C1 segment of cervical spinal cord (tissue), 14 donors: ENCODE results near the gene PHACTR1.
A peak's percentile ranks its signal among the peaks of the same experiment; 100 is the strongest.

Experiments
- DNase-seq, 14 donors: peaks; one replicate each; lab custom pipeline; 2025; lab: John Stamatoyannopoulos, UW

The PHACTR1 gene

DNA sequence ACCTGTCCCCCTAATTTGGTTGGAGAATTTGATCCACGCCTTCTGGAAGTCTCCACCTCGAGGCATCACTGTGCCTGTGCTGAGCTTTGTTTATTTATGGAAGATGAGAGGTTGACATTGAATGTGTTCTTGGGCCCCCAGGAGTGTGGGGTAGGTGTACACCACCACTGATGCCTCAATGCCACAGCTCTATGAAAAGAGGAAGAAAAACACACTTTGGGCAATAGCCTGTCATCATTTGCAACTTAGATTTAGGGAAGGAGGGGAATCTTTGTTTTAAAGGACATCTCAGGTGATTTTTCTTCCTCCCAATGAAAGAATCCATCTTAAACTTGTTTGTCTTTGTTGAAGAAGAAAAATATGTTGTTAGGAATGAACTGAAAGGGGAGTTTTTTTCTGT lies 569.1 kb downstream of the PHACTR1 start:
- DNase-seq, result no peak

DNA sequence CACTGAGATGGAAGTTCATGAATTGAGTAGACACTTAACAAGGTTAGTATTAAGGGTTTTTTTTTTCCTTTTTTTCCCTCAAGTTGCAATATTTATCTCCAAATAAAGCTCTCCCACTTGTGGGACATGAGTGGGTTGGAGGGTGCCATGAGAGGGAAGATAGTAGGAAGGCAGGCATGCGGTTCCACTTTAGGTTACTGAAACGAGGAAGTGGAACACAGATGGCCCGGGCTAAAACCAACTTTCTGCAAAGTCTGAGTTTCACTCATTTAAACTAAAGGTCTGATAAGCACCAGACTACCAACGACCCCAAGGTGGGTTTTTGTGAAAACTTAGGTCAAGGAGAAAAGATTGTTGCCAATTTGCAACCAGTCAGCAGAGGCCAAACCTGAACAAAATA lies 569.6 kb downstream of the PHACTR1 start:
- DNase-seq, result peak in 2 of 14 donors; percentile 21 to 24

DNA sequence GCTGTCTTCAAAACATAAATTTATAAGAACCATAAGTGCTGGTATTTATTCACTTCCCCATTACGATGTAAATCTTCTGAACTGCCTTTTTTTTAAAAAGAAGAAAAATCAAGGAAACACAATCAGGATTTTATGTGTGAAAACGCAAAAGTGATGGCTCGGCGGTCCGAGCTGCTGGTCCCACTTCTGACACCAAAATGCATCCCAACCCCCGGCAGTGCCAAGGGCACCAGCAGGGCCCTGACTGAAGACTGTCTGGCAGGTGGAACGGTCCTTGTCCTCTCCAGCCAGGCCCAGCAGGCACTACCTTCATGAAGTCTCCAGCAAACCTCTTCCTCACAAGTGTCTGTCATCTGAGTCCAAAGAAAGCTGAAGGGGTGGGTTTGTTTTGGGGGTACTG lies 570.5 kb downstream of the PHACTR1 start:
- DNase-seq, result no peak

DNA sequence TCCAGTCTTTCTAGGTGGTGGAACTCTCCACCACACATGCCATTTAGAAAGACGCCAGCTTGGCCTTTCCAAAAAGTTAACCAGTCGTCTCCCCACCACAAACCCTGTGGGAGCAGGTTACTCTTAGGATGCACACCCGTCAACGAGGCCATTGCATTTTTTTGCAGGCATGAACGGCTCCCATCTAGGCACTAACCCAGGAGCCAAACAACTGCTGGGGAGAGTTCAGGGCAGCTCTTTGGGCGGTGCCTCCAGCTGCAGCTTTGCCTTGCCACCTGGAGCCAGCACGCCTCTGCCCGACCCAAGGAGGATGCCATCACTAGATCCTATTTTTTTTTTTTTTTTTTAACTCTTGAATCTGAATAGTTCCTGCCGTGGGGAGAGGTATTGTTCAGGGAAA lies 571.9 kb downstream of the PHACTR1 start:
- no peak for DNase-seq

DNA sequence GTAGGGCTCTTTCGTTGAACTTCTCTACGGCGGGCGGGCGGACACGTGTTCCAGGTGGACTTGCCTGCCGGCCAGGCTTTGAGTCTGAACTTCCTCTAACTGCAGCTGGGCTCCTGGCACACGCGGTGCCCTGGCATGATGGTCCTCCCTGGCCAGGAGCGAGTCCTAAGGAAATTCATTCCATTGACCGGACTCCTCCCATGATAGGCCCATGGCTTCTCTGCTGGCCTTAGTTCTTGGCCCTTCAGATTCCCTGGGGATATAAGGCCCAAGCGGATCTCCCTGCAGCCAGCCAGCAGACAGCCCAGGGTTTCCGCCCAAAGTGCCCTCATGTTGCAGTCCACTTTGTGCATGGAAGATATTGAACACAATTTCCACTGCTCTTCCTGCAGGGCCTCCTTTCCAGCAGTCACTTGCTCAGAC lies 572.4 kb downstream of the PHACTR1 start:
- no peak for DNase-seq

DNA sequence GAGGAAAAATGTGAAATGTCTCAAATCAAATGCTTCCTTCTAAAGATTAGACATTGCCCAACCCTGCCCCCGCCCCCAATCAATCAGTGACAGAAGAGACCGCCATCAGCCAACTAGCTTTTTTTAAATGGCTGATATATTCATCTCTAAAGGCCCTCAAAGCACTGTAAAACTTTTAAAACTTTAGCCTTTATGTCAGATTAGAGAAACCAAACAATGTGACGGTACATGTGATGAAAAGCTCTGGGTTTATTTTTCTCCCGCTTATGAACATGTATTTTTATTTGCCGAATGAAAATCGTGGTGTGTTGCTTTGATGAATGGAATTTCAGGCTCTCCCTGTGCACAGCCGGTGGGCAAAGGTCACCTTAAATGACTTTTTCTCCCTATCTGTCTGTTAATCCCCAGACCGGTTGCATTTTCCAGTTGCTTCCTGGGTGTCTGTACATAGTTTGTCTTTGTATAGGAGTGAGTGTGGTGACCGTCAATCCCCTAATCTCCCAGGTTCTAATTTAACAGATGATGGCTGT lies 573.3 kb downstream of the PHACTR1 start:
- DNase-seq, result no peak

DNA sequence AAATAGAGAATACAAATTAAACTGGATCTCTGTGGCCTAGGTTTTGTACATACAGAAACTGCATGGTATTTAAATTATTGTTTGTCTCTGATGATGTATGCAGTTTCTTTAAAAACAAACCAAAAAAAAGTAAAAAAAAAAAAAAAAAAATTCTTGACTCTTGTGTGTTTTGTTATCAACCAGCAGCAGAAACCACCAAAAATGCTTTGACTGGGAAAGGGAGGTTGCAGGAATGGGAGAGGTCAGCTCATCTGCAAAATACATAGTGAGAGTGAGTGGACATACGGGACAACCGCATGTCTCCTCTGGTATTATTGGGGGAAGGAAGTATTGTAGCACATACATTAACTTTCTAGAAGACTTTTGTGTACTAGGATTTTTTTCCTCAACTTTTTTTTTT lies 573.8 kb downstream of the PHACTR1 start:
- DNase-seq, result no peak

DNA sequence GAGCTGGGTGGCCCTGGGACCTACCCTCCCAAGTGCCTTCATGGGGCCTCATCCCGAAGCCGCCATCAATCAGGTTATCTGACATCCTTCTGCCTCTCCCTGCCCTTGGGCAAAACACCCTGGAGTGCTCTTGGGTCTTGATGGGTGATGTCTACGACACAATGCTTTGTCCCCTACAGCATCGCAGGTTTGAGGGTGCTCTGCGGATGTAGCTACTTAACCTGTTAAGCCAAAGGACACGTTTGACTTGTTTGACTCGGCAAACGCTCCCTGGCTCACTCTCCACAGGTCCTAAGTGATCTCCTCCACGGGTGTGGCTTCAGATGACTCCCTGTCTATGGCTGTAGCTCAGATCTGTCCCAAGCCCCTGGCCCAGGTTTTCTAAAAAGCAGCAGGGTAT lies 576.2 kb downstream of the PHACTR1 start:
- no peak for DNase-seq

DNA sequence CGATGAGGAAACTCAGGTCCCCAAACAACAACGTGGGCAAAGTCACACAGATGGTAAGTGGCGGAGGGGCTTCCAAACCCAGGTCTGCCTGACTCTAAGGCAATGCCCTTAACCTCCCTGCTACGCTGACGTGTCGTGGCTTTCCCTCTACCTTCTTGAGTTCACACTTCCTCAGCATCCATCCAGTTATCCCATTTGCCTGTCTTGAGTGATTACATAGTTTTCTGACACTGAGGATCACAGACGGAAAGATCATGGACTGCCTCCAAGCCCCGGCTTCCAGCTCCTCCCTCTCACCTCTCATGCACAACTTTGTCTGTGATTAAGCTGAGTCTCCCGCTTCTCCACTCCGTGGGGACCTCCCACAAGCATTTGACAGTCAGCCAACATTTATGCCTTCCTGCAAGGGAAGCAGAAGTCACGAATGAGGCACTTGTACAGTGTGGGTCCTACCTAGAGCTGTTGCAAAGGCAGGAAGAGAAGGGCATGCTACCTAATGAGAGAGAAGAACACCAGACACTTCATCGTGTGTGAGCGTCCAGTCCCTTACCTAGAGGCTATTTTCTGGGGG lies 578.0 kb downstream of the PHACTR1 start:
- DNase-seq, result no peak

DNA sequence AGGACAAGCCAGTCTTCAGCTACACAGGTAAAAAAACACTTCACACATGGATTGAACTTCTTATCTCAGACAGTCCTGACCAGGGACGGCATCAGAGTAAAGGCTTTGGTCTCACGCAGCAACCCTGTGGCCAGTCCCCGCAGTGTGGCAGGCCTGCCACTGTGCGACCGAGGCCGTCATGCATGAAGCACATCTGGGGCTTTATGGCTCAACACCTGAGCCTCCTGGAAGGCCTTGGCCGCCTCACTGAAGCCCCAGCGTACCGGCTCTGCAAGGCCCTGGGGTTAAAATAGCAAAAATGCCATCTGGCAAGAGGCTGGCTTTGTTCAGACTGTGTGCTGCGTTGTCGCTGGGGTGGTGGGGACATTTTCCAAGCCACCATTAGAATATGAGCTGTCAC lies 579.0 kb downstream of the PHACTR1 start:
- DNase-seq, result no peak

DNA sequence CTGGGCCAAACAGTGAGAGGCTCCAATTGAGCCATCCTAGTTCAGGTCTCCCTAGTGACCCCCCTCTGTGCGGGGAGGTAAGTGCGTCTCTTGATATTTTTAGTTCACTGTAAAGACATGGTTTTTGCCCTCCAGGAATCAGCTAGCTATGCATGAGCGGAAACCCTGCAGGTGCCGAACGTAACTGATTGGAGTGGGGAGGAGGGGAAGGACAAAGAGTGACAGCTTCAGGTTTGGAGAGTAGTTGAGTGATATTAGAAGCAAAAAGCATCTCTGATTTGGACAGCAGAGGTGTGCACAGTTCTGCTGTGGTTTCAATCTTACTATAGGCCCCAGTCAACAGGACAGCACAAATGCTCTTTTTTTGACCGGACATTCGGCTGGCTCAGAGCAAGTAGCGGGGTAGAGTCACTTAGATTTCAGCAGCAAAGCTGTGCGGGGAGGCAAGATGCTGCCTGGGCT lies 580.0 kb downstream of the PHACTR1 start:
- no peak for DNase-seq

DNA sequence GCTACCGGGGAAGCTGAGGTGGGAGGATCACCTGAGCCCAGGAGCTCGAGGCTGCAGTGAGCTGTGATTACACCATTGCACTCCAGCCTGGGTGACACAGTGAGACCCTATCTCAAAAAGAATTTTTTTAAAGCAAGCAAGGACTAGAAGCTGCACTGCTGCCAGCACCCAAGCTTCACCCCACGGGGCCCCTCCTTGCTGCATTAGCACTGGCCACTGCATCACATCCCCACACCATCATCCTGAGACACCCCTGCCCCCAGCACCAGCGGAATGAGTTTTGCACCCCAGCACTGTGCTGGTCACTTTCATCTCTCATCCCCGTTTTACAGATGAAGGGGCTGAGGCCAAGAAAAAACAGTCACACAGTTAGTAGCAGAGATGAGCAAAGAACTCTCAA lies 580.8 kb downstream of the PHACTR1 start:
- no peak for DNase-seq

DNA sequence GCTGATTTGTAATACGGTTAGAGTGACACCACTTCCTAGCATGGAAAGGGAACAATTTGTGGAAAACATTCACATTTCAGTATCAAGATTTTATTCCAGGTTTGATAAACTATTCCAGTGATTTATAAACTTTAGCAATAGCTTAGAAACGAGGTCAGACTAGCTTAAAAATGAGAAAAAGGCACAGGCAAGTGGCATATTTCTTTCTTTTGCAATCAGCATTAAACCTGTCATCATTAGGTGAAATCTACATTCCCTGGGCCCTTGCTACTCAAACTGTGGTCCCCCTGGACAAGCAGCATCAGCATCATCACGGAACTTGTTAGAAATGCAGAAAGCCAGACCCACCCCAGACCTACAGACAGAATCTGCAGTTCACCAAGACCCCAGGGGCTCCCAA lies 581.9 kb downstream of the PHACTR1 start:
- DNase-seq, result no peak

DNA sequence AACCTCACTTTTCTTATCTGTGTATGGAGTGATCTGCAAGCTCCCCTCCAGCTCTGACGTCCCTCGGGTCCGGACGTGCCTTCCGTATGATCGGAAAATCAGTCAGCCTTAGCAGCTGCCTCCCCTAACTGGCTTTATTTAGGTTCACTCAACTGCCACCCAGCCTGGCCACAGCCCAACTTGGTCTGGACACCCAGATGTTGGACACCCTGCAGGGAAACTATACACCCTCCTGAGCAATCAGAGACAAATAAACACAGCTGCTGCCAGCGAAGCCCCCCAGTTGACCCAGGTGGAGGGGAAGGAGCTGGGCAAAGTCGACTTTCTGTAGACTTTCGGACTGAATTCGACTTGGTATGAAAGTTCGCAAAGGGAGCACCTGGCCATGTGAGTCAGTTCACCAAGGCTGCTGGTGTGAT lies 582.8 kb downstream of the PHACTR1 start:
- DNase-seq, result no peak

DNA sequence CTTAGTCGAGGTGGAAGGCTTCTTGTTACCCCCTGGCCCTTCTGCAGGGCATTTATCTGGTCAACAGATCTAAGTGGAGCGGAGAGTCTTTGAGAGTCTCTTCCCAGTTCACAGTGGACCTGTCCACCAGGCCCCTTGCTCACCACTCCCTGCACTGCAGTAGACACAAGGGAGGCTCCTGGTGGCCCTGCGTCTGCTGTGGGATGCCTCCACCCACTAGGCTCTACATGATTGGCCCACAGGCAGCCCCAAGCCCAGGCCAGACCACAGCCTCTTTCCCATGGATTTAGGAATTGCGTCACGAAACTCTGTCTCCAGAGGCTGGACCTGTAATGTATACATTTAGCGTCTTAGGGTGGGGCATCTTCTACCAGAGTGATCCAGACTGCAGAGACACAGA lies 583.4 kb downstream of the PHACTR1 start:
- DNase-seq, result no peak

DNA sequence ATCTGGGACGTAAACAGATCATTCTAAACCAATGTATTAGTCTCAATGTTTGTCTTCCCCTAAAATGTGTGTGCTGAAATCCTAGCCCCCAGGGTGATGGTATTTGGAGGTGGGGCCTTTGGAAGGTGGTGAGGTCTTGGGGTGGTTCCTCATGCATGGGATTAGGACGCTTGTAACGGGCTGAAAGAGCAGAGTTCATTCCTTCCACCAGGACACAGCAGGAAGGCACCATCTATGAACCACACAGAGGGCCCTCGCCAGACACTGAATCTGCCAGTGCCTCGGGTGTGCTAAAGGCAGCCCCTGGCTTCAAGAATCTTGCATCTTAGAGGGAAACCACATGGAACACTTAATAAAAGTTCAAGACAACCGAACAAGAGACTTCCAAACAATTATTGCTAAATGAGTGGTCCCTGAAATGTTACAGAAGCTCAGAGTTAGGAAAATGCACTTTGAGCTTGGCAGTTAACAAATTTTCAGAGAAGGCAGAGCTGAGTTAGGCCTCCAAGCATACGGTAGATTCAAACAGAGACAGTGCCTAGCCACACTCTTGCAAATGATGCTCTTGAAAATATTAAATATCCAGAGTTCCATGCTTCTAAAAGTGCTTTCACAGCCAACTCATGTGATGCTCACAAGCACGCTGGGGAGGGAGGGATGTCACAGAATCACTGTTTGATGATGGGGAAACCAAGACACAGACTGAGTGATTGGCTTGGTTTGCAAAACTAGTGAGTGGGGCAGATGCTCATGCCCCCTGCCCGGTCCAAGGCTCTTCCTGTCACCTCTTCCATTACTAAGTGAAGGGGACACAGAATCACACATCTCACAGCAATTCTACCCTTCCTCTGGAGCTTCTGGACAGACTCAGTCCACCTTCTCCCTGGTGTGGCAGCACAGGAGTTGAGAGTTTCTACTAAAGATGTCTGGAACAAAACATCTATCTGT lies 584.4 kb downstream of the PHACTR1 start:
- no peak for DNase-seq

DNA sequence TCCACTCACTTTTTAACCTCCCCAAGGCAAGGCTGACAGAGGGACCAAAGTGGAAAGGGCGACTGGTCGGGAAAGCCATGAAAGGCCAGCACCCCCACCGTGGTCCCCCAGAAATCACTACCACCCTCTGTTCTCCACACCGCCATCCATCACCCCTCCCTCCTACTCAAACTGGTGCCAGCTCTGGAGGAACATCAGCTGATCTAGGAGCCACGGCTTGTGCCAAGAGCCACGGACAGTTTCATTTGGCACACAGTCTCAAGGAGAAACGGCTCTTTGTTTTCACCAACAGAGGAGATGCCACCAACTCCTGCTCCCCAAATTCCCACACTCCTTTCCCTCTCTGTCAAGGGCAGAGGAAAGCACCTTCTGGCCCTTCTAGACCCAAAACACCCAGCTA lies 585.7 kb downstream of the PHACTR1 start:
- peak in 9 of 14 donors; percentile 47 to 89 (median 75) for DNase-seq

DNA sequence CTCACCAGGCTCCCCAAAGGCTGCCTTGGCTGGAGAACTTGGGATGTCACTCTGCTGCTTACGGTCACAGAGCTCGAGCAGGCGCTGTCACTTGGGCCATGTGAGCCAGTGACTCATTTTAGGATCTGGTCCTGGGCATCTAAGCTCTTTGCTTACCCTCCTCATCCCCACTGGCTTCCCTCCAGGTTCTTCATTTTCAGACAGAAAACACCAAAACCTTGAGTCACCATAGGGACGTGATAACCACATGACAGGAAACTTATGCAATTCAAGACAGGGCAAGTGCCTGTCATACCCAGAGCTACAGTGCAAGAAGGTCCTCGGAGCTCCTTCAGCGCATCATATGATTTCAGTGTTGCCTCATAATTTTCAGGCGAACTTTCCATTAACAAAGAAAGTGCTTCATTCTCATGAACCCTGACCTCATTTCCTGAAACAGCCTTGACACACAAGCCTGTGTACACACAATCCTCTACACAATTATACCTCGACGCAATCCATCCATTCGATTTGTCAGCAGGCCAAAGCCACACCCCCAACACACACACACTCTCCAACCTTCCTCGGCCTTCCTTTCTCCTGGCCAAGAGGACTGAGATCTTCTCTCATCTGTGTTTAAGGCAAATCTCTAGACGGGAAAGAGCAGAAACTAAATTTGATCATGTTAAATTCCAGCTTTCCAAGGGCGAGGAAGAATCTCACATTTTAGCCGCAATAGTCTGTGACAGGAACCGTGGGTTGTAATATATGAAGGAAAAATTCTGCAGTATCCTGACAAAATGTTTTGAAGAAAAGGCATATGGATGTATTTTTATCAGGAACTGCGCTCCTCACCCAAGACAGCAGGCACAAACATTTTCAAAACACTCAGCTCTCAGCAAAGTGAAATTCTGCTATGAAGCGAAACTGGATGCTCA lies 586.4 kb downstream of the PHACTR1 start:
- peak in 11 of 14 donors; percentile 42 to 88 (median 76) for DNase-seq

DNA sequence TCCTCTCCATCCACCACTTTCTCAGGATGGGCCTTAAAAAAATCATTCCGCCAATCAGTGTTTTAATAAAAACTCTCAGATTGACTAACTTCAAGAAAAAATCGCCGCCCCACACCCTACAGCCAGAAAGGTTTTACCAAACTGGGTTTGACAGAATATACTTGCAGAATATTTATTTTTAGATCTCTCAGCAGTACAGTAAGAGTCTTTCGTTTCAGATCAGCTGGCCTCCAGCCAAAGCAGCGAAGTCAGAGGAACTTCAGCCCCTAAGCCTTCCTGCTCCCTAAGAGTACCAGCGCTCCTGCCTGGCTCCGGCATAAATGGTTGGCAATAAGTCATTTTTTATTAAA lies 587.1 kb downstream of the PHACTR1 start:
- peak in 5 of 14 donors; percentile 11 to 54 (median 19) for DNase-seq

DNA sequence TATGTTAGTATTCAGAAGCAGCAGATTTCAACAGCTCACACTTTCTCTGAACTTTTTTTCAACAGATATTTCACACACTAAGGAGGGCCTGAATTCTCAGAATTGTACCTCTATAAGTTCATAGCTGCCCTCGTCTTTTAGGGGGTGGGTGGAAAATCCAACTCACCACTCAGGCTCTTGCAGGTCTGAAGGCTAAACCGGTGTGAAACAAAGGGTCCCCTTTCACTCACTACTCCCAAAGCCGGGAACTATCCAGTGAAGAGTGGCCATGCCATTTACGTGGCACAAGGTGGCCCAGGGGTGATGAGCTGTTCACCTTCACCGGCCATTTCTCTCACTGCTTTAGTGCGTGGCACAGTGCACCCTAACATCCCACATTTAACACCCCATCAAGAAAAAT lies 587.5 kb downstream of the PHACTR1 start:
- DNase-seq, result no peak

DNA sequence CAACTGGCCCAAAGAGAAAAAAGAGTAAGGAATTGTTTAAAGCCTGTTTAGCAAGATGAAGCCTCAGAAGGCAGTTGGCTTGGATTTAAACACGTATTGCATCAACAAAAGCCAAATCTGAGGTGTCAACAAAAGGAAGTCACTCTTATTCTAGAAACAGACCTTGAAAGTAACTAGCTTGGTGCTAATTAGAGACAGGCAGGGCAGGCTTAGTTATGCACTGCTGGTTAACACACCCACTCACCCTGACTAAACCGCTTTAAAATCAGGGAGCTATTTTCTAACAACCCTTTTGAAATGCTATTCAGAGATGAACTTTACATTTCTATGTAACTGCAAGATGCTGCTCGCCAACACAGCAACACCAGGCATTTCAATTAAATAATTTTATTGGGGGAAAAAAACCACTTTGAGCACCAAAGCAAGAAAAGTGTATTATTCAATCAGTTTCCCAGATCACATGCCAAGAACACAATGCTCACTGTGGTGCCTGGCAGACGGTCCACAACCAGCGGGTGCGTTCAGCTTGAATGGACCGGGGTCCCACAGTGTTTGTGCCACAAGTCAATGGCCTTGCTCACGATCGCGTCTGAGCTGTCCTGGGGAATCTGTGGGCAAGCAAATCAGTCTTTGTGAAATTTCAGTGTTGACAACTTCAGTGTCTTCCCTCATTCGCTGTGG lies 588.2 kb downstream of the PHACTR1 start:
- peak in 1 of 14 donors; percentile 26 for DNase-seq
